GM19099 (cell line): ENCODE data around the gene CLK2.
A peak's percentile ranks its signal among the peaks of the same experiment; 100 is the strongest.

Experiments
- POLR2A ChIP-seq: IDR thresholded peaks from 3 replicates; pipeline ENCODE4 v1.6.1; 2011; ENCODE audit warnings: low read depth; ENCODE audit not compliant: insufficient read length; ENCODE audit errors: extremely low read depth

The CLK2 gene

GRCh38 chr1:155260276-155260675 is 13.0 kb downstream of the CLK2 start:
- TF ChIP-seq POLR2A: no peak

GRCh38 chr1:155256058-155256852 is 17.0 kb downstream of the CLK2 start:
- no peak for TF ChIP-seq POLR2A

GRCh38 chr1:155255243-155256007 is 17.9 kb downstream of the CLK2 start, which contains the start of gene ENTREP3:
ENTREP3 (minus strand) TSS chr1:155255483; CDS start chr1:155254877, 606 bp downstream.
- TF ChIP-seq POLR2A: peak; percentile 63

- no peak for TF ChIP-seq POLR2A
Observed at GRCh38 chr1:155254714-155255242, 18.5 kb downstream of the CLK2 start.

GRCh38 chr1:155254228-155254713 is 19.0 kb downstream of the CLK2 start:
- no peak for TF ChIP-seq POLR2A

GRCh38 chr1:155253797-155254196 is 19.5 kb downstream of the CLK2 start:
- TF ChIP-seq POLR2A: no peak

GRCh38 chr1:155253208-155253607 is 20.1 kb downstream of the CLK2 start:
- no peak for TF ChIP-seq POLR2A

- TF ChIP-seq POLR2A: no peak
Observed at GRCh38 chr1:155251566-155251965, 21.7 kb downstream of the CLK2 start.

GRCh38 chr1:155250633-155251449 is 22.5 kb downstream of the CLK2 start:
- peak; percentile 41 for TF ChIP-seq POLR2A

- no peak for TF ChIP-seq POLR2A
Observed at GRCh38 chr1:155250246-155250632, 23.1 kb downstream of the CLK2 start.

- no peak for TF ChIP-seq POLR2A
Observed at GRCh38 chr1:155247667-155248553, 25.4 kb downstream of the CLK2 start.

GRCh38 chr1:155245163-155245524 is 28.2 kb downstream of the CLK2 start:
- no peak for TF ChIP-seq POLR2A

GRCh38 chr1:155244368-155245162 is 28.7 kb downstream of the CLK2 start:
- TF ChIP-seq POLR2A: peak; percentile 97
